HEK293 (cell line): ENCODE results near the gene RNF227.

Experiments used
- CTCF ChIP-seq: fragments of 450-650 bp; formaldehyde crosslinking; IDR thresholded peaks from 2 replicates; pipeline ENCODE4 v1.5.1; 2016; ENCODE audit warnings: missing biosample characterization, missing genetic modification characterization
- KLF9 ChIP-seq: fragments of 450-650 bp; formaldehyde crosslinking; IDR thresholded peaks from 2 replicates; pipeline ENCODE4 v1.5.1; 2016; ENCODE audit warnings: missing biosample characterization, missing genetic modification characterization, low read depth
- PBX3 ChIP-seq: sonication (generic); formaldehyde crosslinking; IDR thresholded peaks from 2 replicates; pipeline ENCODE4 v1.8.1; 2022; ENCODE audit warnings: mild to moderate bottlenecking, moderate library complexity, missing genetic modification reagents
- ZNF121 ChIP-seq: fragments of 450-650 bp; formaldehyde crosslinking; IDR thresholded peaks from 2 replicates; pipeline ENCODE4 v1.5.1; 2016; ENCODE audit warnings: missing biosample characterization, missing genetic modification characterization

- TF ChIP-seq ZNF121 (tag by site-specific recombination) = no peak
- TF ChIP-seq KLF9 (tag by site-specific recombination) = peak; percentile 97
- 0 out of 2 replicates have a peak, but pooled peaks have one; percentile 19 for TF ChIP-seq PBX3 (CRISPR knock-in tag)
- no peak for TF ChIP-seq CTCF (tag by site-specific recombination)
Observed at GRCh38 chr17:7931709-7932482, 15.8 kb upstream of the RNF227 start, which contains the start of the genes CNTROB and TRAPPC1.
